GM18499 (cell line): ENCODE data around the gene INPP5J.

Experiments used
- ATAC-seq: cut with Tn5 transposase; IDR thresholded peaks from one replicate; pipeline ENCODE4 v1.9.1; 2021; ENCODE audit warnings: moderate number of reproducible peaks; ENCODE audit not compliant: insufficient read depth, unreplicated experiment

INPP5J gene

DNA sequence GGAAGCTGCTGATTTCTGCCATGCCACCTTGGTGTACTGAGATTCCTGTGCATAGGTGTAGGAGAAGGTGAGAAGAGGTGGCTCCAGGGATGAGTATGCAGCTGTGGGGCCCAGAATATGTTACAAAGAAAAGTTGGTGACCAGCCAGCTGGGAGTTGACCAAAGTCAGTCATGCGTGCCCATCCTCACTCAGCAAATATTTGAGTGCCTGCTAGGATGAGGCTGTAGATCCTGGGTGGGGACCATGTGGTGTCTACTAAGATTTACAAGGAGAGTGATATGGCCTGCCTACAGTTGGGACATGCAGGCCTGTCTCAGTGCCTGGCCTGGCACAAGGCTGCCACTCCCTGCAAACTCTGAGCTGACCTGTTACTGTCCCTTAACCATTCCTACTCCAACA, 56.6 kb downstream of the INPP5J start:
- ATAC-seq, result no peak

DNA sequence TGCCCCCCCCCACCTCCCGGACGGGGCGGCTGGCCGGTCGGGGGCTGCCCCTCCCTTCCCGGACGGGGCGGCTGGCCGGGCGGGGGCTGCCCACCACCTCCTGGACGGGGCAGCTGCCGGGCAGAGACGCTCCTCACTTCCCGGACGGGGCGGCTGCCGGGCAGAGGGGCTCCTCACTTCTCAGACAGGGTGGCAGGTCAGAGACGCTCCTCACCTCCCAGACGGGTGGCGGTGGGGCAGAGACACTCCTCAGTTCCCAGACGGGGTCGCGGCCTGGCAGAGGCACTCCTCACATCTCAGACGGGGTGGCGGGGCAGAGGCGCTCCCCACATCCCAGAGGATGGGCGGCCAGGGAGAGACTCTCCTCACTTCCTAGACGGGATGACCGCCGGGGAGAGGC, 61.2 kb downstream of the INPP5J start:
- ATAC-seq, result no peak
